ACC112 (cell line): ENCODE data around the gene AKR1B1.

ENCODE experiments used
- H2AFZ ChIP-seq: fragments of 200-600 bp; sonication (generic); one replicate; pipeline ENCODE4 v1.6.0; 2017; ENCODE audit warnings: antibody characterized with exemption, low read length; ENCODE audit not compliant: unreplicated experiment
- H3K27ac ChIP-seq: fragments of 200-600 bp; sonication (generic); 2 replicates; pipeline ENCODE4 v1.5.1; 2014; ENCODE audit warnings: low read depth, mild to moderate bottlenecking, antibody characterized with exemption, low read length, moderate library complexity
- H3K27me3 ChIP-seq: fragments of 200-600 bp; sonication (generic); 2 replicates; pipeline ENCODE4 v1.6.1; 2014; ENCODE audit warnings: mild to moderate bottlenecking, antibody characterized with exemption, low read length, moderate library complexity, mixed read lengths; ENCODE audit not compliant: insufficient read depth
- H3K36me3 ChIP-seq: fragments of 200-600 bp; sonication (generic); 2 replicates; pipeline ENCODE4 v1.6.1; 2016; ENCODE audit warnings: mild to moderate bottlenecking, antibody characterized with exemption, low read length, moderate library complexity, mixed read lengths; ENCODE audit not compliant: insufficient read depth
- H3K4me1 ChIP-seq: fragments of 200-600 bp; sonication (generic); one replicate; pipeline ENCODE4 v1.6.1; 2016; ENCODE audit warnings: low read length, mixed read lengths; ENCODE audit not compliant: insufficient read depth, unreplicated experiment, control insufficient read depth
- H3K4me3 ChIP-seq: fragments of 200-600 bp; sonication (generic); 2 replicates; pipeline ENCODE4 v1.5.1; 2014; ENCODE audit warnings: mild to moderate bottlenecking, low read depth, low read length
- H3K79me2 ChIP-seq: fragments of 200-600 bp; sonication (generic); one replicate; pipeline ENCODE4 v1.6.0; 2016; ENCODE audit warnings: low read length; ENCODE audit not compliant: control insufficient read depth, unreplicated experiment, insufficient read depth

Gene AKR1B1

GRCh38 chr7:134422008-134422407 lies 36.9 kb downstream of the AKR1B1 start:
- Histone ChIP-seq H2AFZ (no peak overlapping the region), H3K27me3 (no peaks in the 10 kb centered on the region), H3K27ac (no peak overlapping the region), H3K4me1 (peaks cover 25% of the 10 kb centered on the region), H3K79me2 (no peaks in the 10 kb centered on the region), H3K4me3 (no peak overlapping the region), H3K36me3 (no peaks in the 10 kb centered on the region)

GRCh38 chr7:134420424-134421125 lies 38.3 kb downstream of the AKR1B1 start:
- H3K4me3 ChIP-seq: peak overlapping the region; percentile 48
- H3K4me1 ChIP-seq: peaks cover 25% of the 10 kb centered on the region
- peak overlapping the region; percentile 51 for H2AFZ ChIP-seq
- H3K36me3 ChIP-seq: no peaks in the 10 kb centered on the region
- no peaks in the 10 kb centered on the region for H3K79me2 ChIP-seq
- no peak overlapping the region; the same call in 1 of the 2 replicates for H3K27ac ChIP-seq
- no peaks in the 10 kb centered on the region for H3K27me3 ChIP-seq

GRCh38 chr7:134419875-134420274 lies 39.0 kb downstream of the AKR1B1 start:
- Histone ChIP-seq H3K27me3 (no peaks in the 10 kb centered on the region), H3K79me2 (no peaks in the 10 kb centered on the region), H3K36me3 (no peaks in the 10 kb centered on the region; the same call in 1 of the 2 replicates), H3K4me3 (peak overlapping the region; percentile 48; the same call in 1 of the 2 replicates), H3K4me1 (peaks cover 25% of the 10 kb centered on the region), H2AFZ (peak overlapping the region; percentile 51), H3K27ac (no peak overlapping the region; the same call in 1 of the 2 replicates)

GRCh38 chr7:134419085-134419484 lies 39.8 kb downstream of the AKR1B1 start:
- Histone ChIP-seq H3K27me3 (no peaks in the 10 kb centered on the region), H3K4me1 (peaks cover 25% of the 10 kb centered on the region), H3K4me3 (no peak overlapping the region), H3K36me3 (no peaks in the 10 kb centered on the region; the same call in 1 of the 2 replicates), H2AFZ (no peak overlapping the region), H3K79me2 (no peaks in the 10 kb centered on the region), H3K27ac (no peak overlapping the region)

GRCh38 chr7:134415700-134416099 lies 43.2 kb downstream of the AKR1B1 start:
- Histone ChIP-seq H3K27me3 (no peaks in the 10 kb centered on the region), H3K36me3 (no peaks in the 10 kb centered on the region; the same call in 1 of the 2 replicates), H3K79me2 (no peaks in the 10 kb centered on the region), H3K27ac (no peak overlapping the region), H2AFZ (no peak overlapping the region), H3K4me3 (no peak overlapping the region), H3K4me1 (peaks cover 9% of the 10 kb centered on the region)

GRCh38 chr7:134414109-134414508 lies 44.8 kb downstream of the AKR1B1 start:
- Histone ChIP-seq H3K4me3 (no peak overlapping the region), H3K27me3 (no peaks in the 10 kb centered on the region), H3K4me1 (no peaks in the 10 kb centered on the region), H3K79me2 (no peaks in the 10 kb centered on the region), H2AFZ (no peak overlapping the region), H3K27ac (no peak overlapping the region), H3K36me3 (no peaks in the 10 kb centered on the region; the same call in 1 of the 2 replicates)

- Histone ChIP-seq H2AFZ (no peak overlapping the region), H3K36me3 (no peaks in the 10 kb centered on the region), H3K4me3 (no peak overlapping the region), H3K27ac (no peak overlapping the region), H3K4me1 (no peaks in the 10 kb centered on the region), H3K79me2 (no peaks in the 10 kb centered on the region), H3K27me3 (no peaks in the 10 kb centered on the region)
These were observed 51.6 kb downstream of the AKR1B1 start for GRCh38 chr7:134407311-134407710.

GRCh38 chr7:134406431-134406830 lies 52.5 kb downstream of the AKR1B1 start:
- H3K4me3 ChIP-seq: no peak overlapping the region
- no peaks in the 10 kb centered on the region for H3K27me3 ChIP-seq
- no peak overlapping the region for H3K27ac ChIP-seq
- no peaks in the 10 kb centered on the region for H3K4me1 ChIP-seq
- no peaks in the 10 kb centered on the region for H3K36me3 ChIP-seq
- no peak overlapping the region for H2AFZ ChIP-seq
- no peaks in the 10 kb centered on the region for H3K79me2 ChIP-seq

GRCh38 chr7:134405299-134405698 lies 53.6 kb downstream of the AKR1B1 start:
- H3K79me2 ChIP-seq: no peaks in the 10 kb centered on the region
- no peaks in the 10 kb centered on the region for H3K27me3 ChIP-seq
- no peaks in the 10 kb centered on the region for H3K4me1 ChIP-seq
- no peak overlapping the region for H3K27ac ChIP-seq
- H3K4me3 ChIP-seq: no peak overlapping the region
- no peaks in the 10 kb centered on the region for H3K36me3 ChIP-seq
- no peak overlapping the region for H2AFZ ChIP-seq

GRCh38 chr7:134403062-134403461 lies 55.8 kb downstream of the AKR1B1 start:
- Histone ChIP-seq H3K27me3 (no peaks in the 10 kb centered on the region), H3K4me1 (no peaks in the 10 kb centered on the region), H3K27ac (no peak overlapping the region), H3K79me2 (no peaks in the 10 kb centered on the region), H3K4me3 (no peak overlapping the region), H3K36me3 (no peaks in the 10 kb centered on the region), H2AFZ (no peak overlapping the region)

- Histone ChIP-seq H2AFZ (no peak overlapping the region), H3K27me3 (no peaks in the 10 kb centered on the region), H3K79me2 (no peaks in the 10 kb centered on the region), H3K4me3 (no peak overlapping the region), H3K36me3 (no peaks in the 10 kb centered on the region), H3K4me1 (no peaks in the 10 kb centered on the region), H3K27ac (no peak overlapping the region)
These were observed 58.0 kb downstream of the AKR1B1 start for GRCh38 chr7:134400859-134401258.
